Adrenal gland (tissue), 12 donors: ENCODE measurements around the gene ANKRD30A. TPM values are rescaled to one million over a fixed set of nuclear protein-coding genes. Genes with fewer than 3 reads are reported as not detected.

Experiments
- DNase-seq, 7 donors: peaks; one replicate each; pipeline ENCODE4 v3.0.0-alpha.2; 2019 to 2020
- H3K27ac ChIP-seq, 5 donors: fragments of 200-600 bp; sonication (generic) in 4 of 5; 1 replicate in 3 of 5; 2 replicates in 2 of 5; pipeline versions ENCODE4 v1.5.1 to v1.8.0; 2016 to 2020; ENCODE audit warnings: mild to moderate bottlenecking in 1 of 5
- H3K27me3 ChIP-seq: fragments of 200-600 bp; 2 replicates; pipeline ENCODE4 v1.8.0; 2021
- H3K36me3 ChIP-seq, 2 donors: fragments of 200-600 bp; replicated peaks in 1 of 2; 1 replicate in 1 of 2; 2 replicates in 1 of 2; pipeline versions ENCODE4 v1.5.1 to v1.8.0; 2018 to 2022
- H3K4me1 ChIP-seq, 2 donors: fragments of 200-600 bp; replicated peaks in 1 of 2; 1 replicate in 1 of 2; 2 replicates in 1 of 2; pipeline versions ENCODE4 v1.5.1 to v1.8.0; 2018 to 2021
- H3K4me3 ChIP-seq, 4 donors: fragments of 200-600 bp; sonication (generic) in 3 of 4; one replicate each; pipeline ENCODE4 v1.5.1; 2016 to 2018
- H3K9me3 ChIP-seq, 3 donors: fragments of 200-600 bp; sonication (generic) in 1 of 3; replicated peaks in 1 of 3; 1 replicate in 2 of 3; 2 replicates in 1 of 3; pipeline versions ENCODE4 v1.5.1 to v1.8.0; 2016 to 2021
- CTCF ChIP-seq, 6 experiments: fragments of 450-650 bp in 4 of 6; fragments of 200-600 bp in 2 of 6; sonication (generic) in 1 of 6; IDR thresholded peaks; 1 replicate in 5 of 6; 2 replicates in 1 of 6; pipeline versions ENCODE4 v1.5.1 to v1.8.0; 2016 to 2021; ENCODE audit warnings: antibody characterized with exemption in 6 of 6, mild to moderate bottlenecking in 2 of 6, moderate library complexity in 1 of 6
- POLR2A ChIP-seq, 2 donors: fragments of 450-650 bp; IDR thresholded peaks; one replicate each; pipeline ENCODE4 v1.6.1; 2017; ENCODE audit warnings: antibody characterized with exemption in 2 of 2, mild to moderate bottlenecking in 2 of 2, moderate library complexity in 1 of 2
- WGBS, 4 donors: extraction: QIAGEN DNeasy Blood & Tissue Kit in 2 of 4; methylation state at CpG; one replicate each; pipeline versions ENCODE4 v1.1.5 to v1.1.7; 2013 to 2017; 5-methylcytosine and 5-hydroxymethylcytosine counted together
- intact Hi-C, 2 donors: fragments of 100-400 bp; cut with DNase I; formaldehyde crosslinking; loops; one replicate each; pipeline versions ENCODE4 v1.14.1 to v1.15.0; 2022 to 2023
- polyA plus RNA-seq, 3 donors: library from polyadenylated mRNA; stranded (reverse); fragments of 200-250 nt in 2 of 3; fragments of 350-450 nt in 1 of 3; fragmentation: Illumina TruSeq in 1 of 3; extraction: RNeasy Lipid Tissue Mini Kit (QIAGEN cat#74804) in 1 of 3; gene quantifications; one replicate each; pipeline ENCODE4 v1.2.3, GENCODE V29; 2013 to 2014
- small RNA-seq, 2 donors: library from RNA; depleted of rRNA; stranded (forward); fragments of <200 nt; gene quantifications; one replicate each; pipeline ENCODE3, GENCODE V24; 2016
- total RNA-seq, 9 donors: library from RNA; depleted of rRNA in 4 of 9; stranded (reverse); fragments of >200 nt in 4 of 9; fragments of 120-200 nt in 1 of 9; fragmentation: NEBNext Ultra II Directional in 1 of 9; extraction: Animal tissue kit (Norgen Biotek cat#: 25700) in 1 of 9; gene quantifications; one replicate each; pipeline versions ENCODE4 v1.1.0 to v1.2.4, GENCODE V29; 2013 to 2023
- donor health status: healthy with polysubstance abuse.
- donor health status: Bipolar disorder and iron deficiency.
- donor health status: DM: yes; HTN: yes; CAD: no.
- donor health status: DM: no; HTN: no; CAD: no.
- donor health status: DM: no; HTN: no; CAD: no.
- donor health status: DM: yes; HTN: yes; CAD: no.

ANKRD30A gene
- total and polyA plus RNA-seq, 12 donors, result not detected

GRCh38 chr10:37401225-37401624 is 275.8 kb downstream of the ANKRD30A start:
- Histone ChIP-seq H3K9me3 (no peaks in the 10 kb centered on the region), H3K4me1 (no peaks in the 10 kb centered on the region), H3K27ac (no peak overlapping the region), H3K4me3 (no peak overlapping the region), H3K36me3 (no peaks in the 10 kb centered on the region), H3K27me3 (no peaks in the 10 kb centered on the region)
- intact Hi-C loops, result no loop called here
- TF ChIP-seq POLR2A (IDR thresholded peaks at IDR 0.05), result no peak
- no peak for TF ChIP-seq CTCF (IDR thresholded peaks at IDR 0.05)
- no peak for DNase-seq
- 52 to 70% (median 58%) methylated on average over 3 of the region's 3 CpGs for WGBS, 4 donors

- Histone ChIP-seq H3K4me1 (no peaks in the 10 kb centered on the region), H3K27me3 (no peaks in the 10 kb centered on the region), H3K27ac (no peak overlapping the region), H3K36me3 (no peaks in the 10 kb centered on the region), H3K9me3 (no peaks in the 10 kb centered on the region), H3K4me3 (no peak overlapping the region)
- TF ChIP-seq POLR2A (IDR thresholded peaks at IDR 0.05) (no peak), CTCF (IDR thresholded peaks at IDR 0.05) (no peak)
- DNase-seq, result no peak
- 57 to 63% (median 59%) methylated on average over 2 of the region's 2 CpGs for WGBS, 4 donors
- intact Hi-C loops, result no loop called here
These were observed 278.4 kb downstream of the ANKRD30A start for GRCh38 chr10:37403776-37404175.

Small RNA genes within 50 kb of the gene (small RNA-seq; reads per million reads assigned to genes)
- gene RF00019 (0 reads per million in 2 donors), gene RN7SL314P (0 reads per million in 2 donors), gene RNU6-811P (0 reads per million in 2 donors)
